ENCODE results near the gene TOM1L2.
"Not testable (repeated sequence)": the region's sequence is repeated elsewhere in the genome, so short reads cannot be mapped to it uniquely, and the experiment has no call there.

TOM1L2 gene

GRCh38 chr17:17971431-17972125 lies 622 bp downstream of the TOM1L2 start:
- DNase-seq = peak in 32 of 58 donors; percentile 28 to 74 (median 56)

DNA sequence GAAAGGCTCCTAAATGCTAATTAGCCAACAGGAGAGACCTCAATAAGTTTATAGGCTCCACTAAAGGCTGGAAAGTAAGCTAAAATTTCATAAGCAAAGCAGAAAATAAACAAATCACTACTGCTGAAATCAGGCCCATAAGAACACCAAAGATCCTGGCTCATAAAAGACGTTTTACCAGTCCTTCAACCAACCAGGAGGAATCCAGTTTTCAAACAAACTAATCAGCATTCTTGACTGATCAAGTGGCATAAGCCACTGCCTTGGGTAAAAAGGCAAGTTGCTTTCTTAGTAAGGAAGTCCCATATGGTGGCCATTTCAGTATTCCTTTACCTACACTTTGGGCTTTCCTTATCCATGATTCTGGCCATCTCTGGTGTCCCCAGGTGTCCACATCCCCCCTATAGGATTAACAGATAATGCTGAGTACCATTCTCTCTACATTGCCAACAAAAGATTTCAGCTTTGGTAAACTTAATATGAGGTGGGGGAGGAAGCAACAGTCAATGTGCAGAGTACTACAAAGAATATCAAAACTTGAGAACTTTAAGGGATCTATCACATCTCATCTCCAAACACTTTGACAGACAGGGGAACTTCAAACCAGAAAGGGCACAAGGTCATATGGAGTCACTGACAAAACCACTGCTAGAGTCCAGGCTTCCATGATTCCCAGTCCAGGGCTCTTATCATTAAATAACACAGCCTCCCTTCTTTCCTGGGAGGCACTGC lies 1.3 kb downstream of the TOM1L2 start:
- DNase-seq = no peak

DNA sequence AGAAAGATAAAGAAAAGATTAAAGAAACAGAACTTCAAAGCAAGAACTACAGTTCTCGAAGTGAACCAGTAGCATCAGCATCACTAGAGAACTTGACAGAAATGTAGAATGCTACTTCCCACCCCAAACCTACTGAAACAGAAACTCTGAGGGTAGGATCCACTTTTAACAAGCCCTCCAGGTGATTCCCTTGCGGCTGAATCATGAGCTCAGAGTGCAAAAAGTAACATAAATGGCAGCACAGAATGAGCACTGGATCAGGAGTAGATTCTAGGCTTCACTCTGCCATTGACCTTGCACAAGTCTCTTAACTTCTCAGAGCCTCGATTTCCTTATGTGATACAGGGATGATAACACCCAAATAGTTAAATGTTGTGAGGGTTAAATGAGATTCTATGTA lies 5.8 kb downstream of the TOM1L2 start:
- no peak for DNase-seq

DNA sequence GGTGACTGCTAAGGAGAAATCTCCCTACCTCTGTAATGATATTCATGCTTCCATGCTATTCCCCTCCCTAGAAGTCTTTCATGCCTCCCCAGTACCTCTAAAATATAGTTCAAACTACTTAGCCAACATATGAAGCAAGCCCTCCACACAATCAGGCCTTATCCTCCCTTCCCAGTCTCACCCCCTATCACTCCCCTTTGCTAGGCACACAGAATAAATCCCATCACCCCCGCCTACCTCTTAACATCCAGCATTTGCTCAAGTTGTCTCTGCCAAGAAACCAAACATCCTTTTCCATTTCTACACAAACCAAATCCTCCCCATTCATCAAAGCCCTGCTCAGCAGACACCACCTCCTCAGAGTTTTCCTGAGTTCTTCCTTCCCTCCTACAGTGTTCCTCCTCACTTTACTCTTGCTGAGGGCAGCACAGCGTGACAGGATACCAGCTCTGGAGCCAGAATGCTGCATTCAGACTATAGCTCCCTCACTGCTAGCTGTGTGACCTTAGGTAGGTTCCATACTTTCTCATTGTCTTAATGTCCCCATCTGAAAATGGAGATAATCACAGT lies 7.0 kb downstream of the TOM1L2 start:
- DNase-seq = peak in 2 of 58 donors; percentile 3 to 22

DNA sequence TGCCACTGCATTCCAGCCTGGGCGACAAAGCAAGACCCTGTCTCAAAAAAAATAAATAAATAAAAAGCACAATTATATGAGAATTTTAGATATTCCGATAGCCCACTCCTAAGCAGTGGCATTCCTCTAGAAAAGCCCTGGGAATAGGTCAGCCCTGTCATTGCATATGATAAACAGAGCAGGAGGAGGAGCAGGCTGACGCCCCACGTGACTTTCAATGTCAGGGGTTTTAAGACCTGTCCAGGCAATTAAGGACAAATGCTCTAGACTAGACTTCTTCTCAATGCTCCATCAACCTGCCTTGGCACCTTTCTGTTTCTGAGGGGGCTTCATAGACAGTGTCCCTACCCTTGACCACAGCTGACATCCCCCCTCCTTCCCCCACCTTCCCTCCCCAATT lies 7.5 kb downstream of the TOM1L2 start:
- no peak for DNase-seq

DNA sequence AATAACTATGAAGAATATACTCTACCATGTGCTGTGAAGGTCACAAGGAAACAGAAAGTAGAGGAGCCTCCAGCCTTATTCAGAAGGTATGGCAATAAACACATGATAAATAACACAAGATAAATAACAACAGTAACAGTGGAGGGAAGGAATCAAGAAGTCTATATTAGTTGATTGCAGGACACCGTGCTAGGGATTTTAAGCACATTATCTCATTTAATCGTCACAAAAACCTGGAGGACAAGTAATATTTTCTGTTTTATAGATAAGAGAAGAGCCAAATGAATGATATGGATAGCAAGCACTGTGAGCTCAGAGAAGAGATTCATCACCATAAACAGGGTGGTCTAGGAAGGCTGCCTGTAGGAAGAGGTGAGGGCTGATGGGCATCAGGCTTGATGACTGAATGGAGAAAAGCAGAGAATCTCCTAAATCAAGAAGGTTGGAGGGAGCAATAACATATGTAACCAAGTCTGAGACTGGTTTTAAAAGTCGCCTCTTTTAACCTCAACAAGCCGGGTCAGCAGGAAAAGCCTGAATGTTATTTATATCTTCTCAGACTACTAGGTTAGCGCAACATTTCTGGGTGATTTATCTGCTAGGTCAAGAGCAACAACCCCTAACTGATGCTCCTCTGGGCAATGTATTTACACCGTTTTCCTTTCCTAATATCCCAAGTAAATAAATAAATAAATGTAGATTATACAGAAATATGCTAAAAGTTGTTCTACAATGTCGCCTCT lies 8.3 kb downstream of the TOM1L2 start:
- DNase-seq = no peak

GRCh38 chr17:17963066-17963465 lies 9.1 kb downstream of the TOM1L2 start:
- DNase-seq = peak in 3 of 58 donors; percentile 10 to 67 (median 15)

DNA sequence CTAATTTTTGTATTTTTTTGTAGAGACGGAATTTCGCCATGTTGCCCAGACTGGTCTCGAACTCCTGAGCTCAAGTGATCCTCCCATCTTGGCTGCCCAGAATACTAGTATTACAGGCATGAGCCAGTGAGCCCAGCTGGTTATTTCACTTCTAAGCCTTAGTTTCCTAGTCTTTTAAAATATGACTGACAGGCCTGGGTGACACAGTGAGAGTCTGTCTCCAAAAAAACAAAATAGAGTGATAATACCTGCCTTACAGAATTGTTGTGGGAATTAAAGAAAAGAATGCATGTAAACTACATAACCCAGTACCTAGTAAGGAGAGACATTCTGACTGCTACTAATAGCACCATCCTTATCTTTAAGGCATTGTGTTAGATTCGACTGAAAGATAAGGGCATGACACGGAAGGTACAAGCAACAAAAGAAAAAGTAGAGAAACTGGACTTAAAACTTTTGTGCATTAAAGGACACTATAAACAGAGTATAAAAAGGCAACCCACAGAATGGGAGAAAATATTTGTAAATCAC lies 11.6 kb downstream of the TOM1L2 start:
- no peak for DNase-seq

DNA sequence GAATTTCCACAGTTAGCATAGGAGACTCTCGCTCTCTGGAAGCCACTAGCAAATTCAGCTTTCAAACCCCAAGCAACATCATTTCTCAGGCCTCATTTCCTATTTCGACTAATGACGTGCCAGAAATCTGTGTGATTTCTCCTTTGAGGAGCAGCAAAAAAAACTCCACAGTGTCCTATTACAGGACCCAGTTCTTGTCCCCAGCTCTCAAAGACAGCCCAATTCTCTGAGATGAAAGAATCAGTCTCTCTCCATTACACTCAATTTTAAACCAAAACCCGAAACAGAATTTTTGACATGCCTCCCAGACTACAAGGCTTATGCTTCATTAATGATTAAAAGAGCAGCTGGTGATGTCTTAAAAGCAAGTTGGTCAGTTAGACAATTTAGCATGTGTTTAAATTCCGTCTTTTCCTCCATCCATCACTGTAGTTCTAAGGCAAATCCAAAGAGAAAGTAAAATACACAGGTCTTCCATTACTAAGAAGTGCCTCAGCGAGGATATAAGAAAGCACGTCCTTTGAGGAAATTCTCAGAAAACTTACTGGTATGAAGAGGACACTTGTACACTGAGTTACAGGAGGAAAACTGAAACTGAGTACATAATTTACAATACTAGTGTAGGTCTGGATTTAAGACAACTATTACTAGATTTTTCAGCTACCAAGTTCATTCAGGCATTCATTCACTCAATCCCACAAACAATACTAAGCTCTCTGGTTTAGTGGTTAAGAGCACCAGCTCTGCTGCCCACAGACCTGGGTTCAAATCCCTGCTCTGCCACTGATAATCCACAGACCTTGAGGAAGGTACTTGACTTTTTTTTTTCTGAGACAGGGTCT lies 12.5 kb downstream of the TOM1L2 start:
- DNase-seq = no peak

- no peak for DNase-seq
Measured at GRCh38 chr17:17958982-17959381, 13.2 kb downstream of the TOM1L2 start.

DNA sequence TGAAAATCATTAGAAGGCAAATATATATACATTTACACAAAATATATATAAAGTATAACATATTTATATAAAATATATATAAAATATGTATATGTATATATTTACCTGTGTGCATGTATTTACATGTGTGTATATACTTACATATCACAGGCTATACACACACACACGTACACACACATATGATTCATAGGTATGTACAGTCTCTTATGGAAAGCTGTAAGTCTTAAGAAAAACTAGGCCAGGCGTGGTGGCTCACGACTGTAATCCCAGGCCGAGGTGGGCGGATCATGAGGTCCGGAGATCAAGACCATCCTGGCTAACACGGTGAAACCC lies 14.7 kb downstream of the TOM1L2 start:
- DNase-seq = no peak

DNA sequence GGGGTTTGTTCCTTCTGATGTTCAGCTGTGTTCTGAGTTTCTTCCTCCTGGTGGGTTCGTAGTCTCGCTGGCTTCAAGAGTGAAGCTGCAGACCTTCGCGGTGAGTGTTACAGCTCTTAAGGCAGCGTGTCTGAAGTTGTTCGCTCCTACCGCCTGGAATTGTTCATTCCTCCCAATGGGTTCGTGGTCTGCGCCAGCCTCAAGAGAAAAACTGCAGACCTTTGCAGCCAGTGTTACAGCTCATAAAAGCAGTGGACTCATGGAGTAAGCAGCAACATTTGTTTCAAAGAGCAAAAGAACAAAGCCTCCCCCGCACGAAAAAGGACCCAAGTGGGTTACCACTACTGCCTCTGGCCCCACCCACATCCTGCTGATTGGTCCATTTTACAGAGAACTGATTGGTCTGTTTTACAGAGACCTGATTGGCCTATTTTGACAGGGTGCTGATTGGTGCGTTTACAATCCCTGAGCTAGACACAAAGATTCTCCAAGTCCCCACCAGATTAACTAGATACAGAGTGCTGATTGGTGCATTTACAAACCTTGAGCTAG lies 16.3 kb downstream of the TOM1L2 start:
- not testable (repeated sequence) for DNase-seq

- DNase-seq = no peak
Measured at GRCh38 chr17:17954079-17954478, 18.1 kb downstream of the TOM1L2 start.

DNA sequence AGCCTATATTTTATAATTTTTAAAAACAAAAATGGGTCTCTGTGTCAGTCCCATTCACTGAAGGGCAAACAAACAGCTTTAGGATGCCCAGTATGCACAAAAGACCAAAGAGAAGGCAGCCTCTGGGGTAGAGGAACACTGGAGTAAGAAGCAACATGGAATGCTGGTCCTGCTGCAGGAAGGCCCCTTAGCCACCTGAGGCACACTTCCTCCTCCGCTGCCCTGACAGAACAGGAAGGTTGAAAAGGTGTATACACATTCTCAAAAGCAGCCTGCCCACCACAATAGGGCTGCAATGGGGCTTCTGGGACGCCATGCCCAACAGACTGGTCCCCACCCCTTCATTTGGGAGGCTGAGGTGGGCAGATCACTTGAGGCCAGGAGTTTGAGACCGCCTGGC lies 19.5 kb downstream of the TOM1L2 start:
- DNase-seq = no peak

DNA sequence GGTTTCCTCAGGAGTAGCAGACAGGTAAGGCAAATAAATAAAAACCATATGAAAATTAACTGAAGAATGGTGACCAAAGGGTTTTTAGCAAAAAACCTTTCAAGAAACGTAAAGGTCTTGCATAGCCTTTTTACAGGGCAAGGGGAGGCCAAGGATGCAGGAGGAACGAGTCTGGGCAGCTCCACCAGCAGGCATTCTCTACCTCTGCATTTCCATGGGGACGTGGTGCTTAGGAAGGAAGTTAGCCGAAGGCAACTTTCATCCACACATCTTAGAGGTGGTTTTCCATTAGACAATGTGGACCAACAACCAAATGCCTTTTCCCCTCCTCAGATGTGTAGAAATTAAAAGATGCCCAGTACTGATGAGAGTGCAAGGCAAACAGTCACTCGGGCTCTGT lies 20.7 kb downstream of the TOM1L2 start:
- DNase-seq = no peak

GRCh38 chr17:17950806-17951205 lies 21.4 kb downstream of the TOM1L2 start:
- no peak for DNase-seq

- no peak for DNase-seq
Measured at GRCh38 chr17:17950347-17950746, 21.9 kb downstream of the TOM1L2 start.

GRCh38 chr17:17947966-17948365 lies 24.2 kb downstream of the TOM1L2 start:
- no peak for DNase-seq

- DNase-seq = no peak
Measured at GRCh38 chr17:17947309-17947708, 24.9 kb downstream of the TOM1L2 start.

DNA sequence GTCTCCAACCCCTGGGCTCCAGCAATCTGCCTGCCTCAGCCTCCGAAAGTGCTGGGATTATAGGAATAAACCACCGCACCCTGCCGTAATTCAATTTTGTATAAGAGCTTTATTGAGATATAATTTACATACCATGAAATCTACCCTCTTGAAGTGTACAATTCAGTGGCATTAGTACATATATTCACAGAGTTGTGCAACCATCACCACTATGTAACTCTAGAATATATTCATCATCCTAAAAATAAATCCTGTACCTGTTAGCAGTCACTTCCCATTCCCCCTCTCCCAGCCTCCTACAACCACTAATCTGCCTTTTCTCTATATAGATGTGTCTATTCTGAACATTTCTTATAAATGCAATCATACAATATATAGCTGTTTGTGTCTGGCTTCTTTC lies 26.1 kb downstream of the TOM1L2 start:
- DNase-seq = no peak

DNA sequence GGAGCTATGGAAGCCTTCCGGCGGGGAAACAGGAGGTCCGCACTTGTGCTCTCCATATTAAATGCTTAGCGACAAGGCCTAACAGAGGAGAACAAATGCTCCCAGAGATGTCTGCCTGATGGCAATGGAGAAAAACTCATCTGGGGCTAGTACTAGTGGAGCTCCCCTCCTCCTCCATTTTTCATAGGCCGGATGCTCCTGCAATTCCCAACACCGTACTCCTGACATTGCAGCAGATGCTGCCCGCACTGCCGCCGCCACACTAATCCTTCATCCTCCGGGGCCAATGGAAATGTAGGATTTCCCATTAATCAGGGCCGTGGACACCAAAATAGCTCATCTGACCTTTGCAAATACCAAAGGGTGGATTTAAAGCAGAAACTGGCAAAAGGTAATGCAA lies 27.5 kb downstream of the TOM1L2 start:
- DNase-seq = no peak

Measured in anterior cingulate cortex (tissue), 58 donors.